ENCODE data around the gene FAM171A1. TPM values are rescaled to one million over a fixed set of nuclear protein-coding genes. Genes with fewer than 3 reads are reported as not detected.
A peak's percentile ranks its signal among the peaks of the same experiment; 100 is the strongest.

Gene FAM171A1
- total RNA-seq, 1 donor, result 25.0 TPM

DNA sequence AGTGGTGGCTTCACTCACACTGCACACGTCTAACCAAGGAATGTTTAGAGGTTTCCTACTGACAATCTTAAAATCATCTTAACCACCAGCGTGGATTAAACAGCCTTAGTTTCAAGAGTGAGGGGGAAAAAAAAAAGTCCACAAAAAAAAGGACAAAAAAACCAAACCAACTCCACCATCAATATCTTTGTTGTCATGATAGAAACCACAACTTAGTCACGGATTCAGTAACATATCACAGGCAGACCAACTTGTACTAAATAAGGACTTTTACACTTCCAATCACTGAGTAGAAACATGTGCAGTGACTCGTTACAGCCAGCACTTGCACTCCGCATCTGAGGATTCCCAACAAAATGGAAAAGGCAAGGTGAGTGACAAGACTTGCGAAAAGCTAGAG is 46.5 kb downstream of the FAM171A1 start:
- no peaks in the 10 kb centered on the region for H3K36me3 ChIP-seq (ENCODE audit: insufficient read depth, low read length)
- TF ChIP-seq CTCF (IDR thresholded peaks at IDR 0.05; ENCODE audit: extremely low read depth, low read depth, low read length), result no peak
- H3K9me3 ChIP-seq (ENCODE audit: low read depth, low read length), result no peaks in the 10 kb centered on the region
- no peak overlapping the region for H3K4me2 ChIP-seq (ENCODE audit: insufficient read depth, low read length)
- H3K27ac ChIP-seq (ENCODE audit: low read depth, low read length), result no peak overlapping the region
- peaks cover 38% of the 10 kb centered on the region for H3K4me1 ChIP-seq (ENCODE audit: insufficient read depth, low read length)
- DNase-seq (ENCODE audit: insufficient read length, low spot score, missing footprints), result no peak
- peaks cover 17% of the 10 kb centered on the region for H4K20me1 ChIP-seq (ENCODE audit: insufficient read depth, low read length)
- H3K4me3 ChIP-seq (ENCODE audit: insufficient read depth, low read length), result no peak overlapping the region
- peaks cover 51% of the 10 kb centered on the region for H3K79me2 ChIP-seq (ENCODE audit: insufficient read depth, low read length)
- no peak overlapping the region for H2AFZ ChIP-seq (ENCODE audit: low read length)
- H3K27me3 ChIP-seq (ENCODE audit: insufficient read depth, low read length), result no peaks in the 10 kb centered on the region

GRCh38 chr10:15324113-15324512 is 47.0 kb downstream of the FAM171A1 start:
- no peak overlapping the region for H3K4me3 ChIP-seq (ENCODE audit: insufficient read depth, low read length)
- no peaks in the 10 kb centered on the region for H3K36me3 ChIP-seq (ENCODE audit: insufficient read depth, low read length)
- H3K4me1 ChIP-seq (ENCODE audit: insufficient read depth, low read length), result peaks cover 38% of the 10 kb centered on the region
- H3K4me2 ChIP-seq (ENCODE audit: insufficient read depth, low read length), result no peak overlapping the region
- TF ChIP-seq CTCF (IDR thresholded peaks at IDR 0.05; ENCODE audit: extremely low read depth, low read depth, low read length), result no peak
- DNase-seq (ENCODE audit: insufficient read length, low spot score, missing footprints), result no peak
- H2AFZ ChIP-seq (ENCODE audit: low read length), result no peak overlapping the region
- no peaks in the 10 kb centered on the region for H3K27me3 ChIP-seq (ENCODE audit: insufficient read depth, low read length)
- H3K27ac ChIP-seq (ENCODE audit: low read depth, low read length), result no peak overlapping the region
- no peaks in the 10 kb centered on the region for H3K9me3 ChIP-seq (ENCODE audit: low read depth, low read length)
- peaks cover 15% of the 10 kb centered on the region for H4K20me1 ChIP-seq (ENCODE audit: insufficient read depth, low read length)
- peaks cover 52% of the 10 kb centered on the region for H3K79me2 ChIP-seq (ENCODE audit: insufficient read depth, low read length)

DNA sequence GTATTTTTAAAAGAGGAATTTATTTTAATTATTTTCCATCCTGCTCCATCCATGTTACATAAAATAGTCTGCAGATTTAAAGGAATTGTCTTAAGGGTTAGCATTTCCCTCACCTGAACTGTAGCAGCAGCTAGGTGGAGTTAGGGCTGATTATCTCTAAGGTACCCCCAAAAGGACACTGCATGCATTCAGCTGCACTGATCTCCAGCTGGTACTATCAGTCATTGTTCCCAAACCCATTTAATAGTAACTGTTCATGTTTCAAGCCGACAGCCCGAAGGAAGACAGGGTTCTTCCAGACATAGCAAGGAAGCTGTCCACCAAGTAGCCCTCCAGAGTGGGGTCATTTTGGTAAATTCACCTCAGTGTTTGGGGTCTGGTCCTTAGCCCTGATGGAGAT is 48.7 kb downstream of the FAM171A1 start:
- H3K4me2 ChIP-seq (ENCODE audit: insufficient read depth, low read length), result peak overlapping the region; percentile 65
- peak overlapping the region; percentile 61 for H3K27ac ChIP-seq (ENCODE audit: low read depth, low read length)
- no peaks in the 10 kb centered on the region for H3K27me3 ChIP-seq (ENCODE audit: insufficient read depth, low read length)
- no peaks in the 10 kb centered on the region for H3K36me3 ChIP-seq (ENCODE audit: insufficient read depth, low read length)
- no peaks in the 10 kb centered on the region for H3K9me3 ChIP-seq (ENCODE audit: low read depth, low read length)
- no peak overlapping the region for H3K4me3 ChIP-seq (ENCODE audit: insufficient read depth, low read length)
- peaks cover 38% of the 10 kb centered on the region for H3K4me1 ChIP-seq (ENCODE audit: insufficient read depth, low read length)
- no peak overlapping the region for H2AFZ ChIP-seq (ENCODE audit: low read length)
- peaks cover 55% of the 10 kb centered on the region for H3K79me2 ChIP-seq (ENCODE audit: insufficient read depth, low read length)
- H4K20me1 ChIP-seq (ENCODE audit: insufficient read depth, low read length), result peaks cover 15% of the 10 kb centered on the region
- DNase-seq (ENCODE audit: insufficient read length, low spot score, missing footprints), result no peak
- TF ChIP-seq CTCF (IDR thresholded peaks at IDR 0.05; ENCODE audit: extremely low read depth, low read depth, low read length), result no peak

DNA sequence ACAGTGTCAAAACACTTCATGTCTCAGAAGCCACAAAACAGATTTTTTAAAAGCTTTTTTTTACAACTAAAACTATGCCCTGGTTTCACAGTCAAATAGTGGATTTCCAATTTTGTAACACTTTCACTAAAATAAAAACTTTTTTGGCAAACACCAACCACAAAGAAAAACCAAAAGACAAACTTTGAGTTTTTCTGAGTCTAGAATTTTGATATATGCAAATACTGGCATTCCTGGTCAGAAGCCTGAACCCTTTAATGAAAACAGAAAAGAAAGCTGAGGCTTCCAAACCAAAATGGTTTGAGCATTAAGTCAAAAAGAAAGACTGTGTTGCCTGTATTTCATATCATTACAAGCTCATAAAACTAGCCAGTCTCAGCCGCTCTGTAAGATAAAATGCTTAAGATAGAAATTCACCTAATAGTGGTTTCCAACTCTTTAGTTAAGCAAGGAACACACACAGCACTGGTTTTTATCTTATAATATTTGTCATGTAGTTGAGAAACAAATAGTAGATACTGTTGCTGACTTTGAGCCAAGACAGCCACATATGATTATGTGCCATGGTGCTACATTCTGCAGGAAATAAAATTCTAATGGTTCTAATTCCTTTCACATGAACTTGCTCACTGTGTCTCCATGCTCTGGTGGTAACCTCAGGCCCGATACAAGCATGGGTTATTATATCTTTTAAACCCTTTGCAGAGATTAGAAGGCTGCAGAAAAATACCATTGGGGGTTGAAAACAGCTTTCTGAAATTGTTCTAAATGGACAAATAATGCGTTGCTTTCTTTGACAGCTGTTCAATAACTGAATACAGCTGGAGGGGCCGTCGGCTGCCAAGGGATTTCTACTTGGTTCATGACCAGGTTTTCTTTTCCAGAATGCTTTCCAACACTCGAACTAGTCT is 49.4 kb downstream of the FAM171A1 start:
- Histone ChIP-seq H3K9me3 (ENCODE audit: low read depth, low read length) (no peaks in the 10 kb centered on the region), H3K27ac (ENCODE audit: low read depth, low read length) (peak overlapping the region; percentile 61), H3K4me2 (ENCODE audit: insufficient read depth, low read length) (peak overlapping the region; percentile 65), H3K27me3 (ENCODE audit: insufficient read depth, low read length) (no peaks in the 10 kb centered on the region), H3K4me3 (ENCODE audit: insufficient read depth, low read length) (no peak overlapping the region), H3K36me3 (ENCODE audit: insufficient read depth, low read length) (no peaks in the 10 kb centered on the region), H3K4me1 (ENCODE audit: insufficient read depth, low read length) (peaks cover 33% of the 10 kb centered on the region), H2AFZ (ENCODE audit: low read length) (no peak overlapping the region), H4K20me1 (ENCODE audit: insufficient read depth, low read length) (peaks cover 15% of the 10 kb centered on the region), H3K79me2 (ENCODE audit: insufficient read depth, low read length) (peaks cover 52% of the 10 kb centered on the region)
- DNase-seq (ENCODE audit: insufficient read length, low spot score, missing footprints), result no peak
- TF ChIP-seq CTCF (IDR thresholded peaks at IDR 0.05; ENCODE audit: extremely low read depth, low read depth, low read length), result no peak

Data from osteoblast (primary cell).